Measurements from ENCODE around the gene OR1J4.

DNA sequence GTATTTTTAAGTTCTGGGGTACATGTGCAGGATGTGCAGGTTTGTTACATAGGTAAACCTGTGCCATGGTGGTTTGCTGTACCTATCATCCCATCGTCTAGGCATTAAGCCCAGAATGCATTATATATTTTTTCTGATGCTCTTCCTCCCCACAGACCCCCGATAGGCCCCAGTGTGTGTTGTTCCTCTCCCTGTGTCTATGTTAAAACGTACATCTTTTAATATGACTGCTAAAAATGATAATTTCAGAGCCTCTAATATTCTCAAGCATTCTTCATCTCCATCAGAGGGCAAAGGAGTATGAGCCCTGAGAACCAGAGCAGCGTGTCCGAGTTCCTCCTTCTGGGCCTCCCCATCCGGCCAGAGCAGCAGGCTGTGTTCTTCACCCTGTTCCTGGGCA, 8.4 kb upstream of the OR1J4 start, which contains the start of gene OR1J2:
- TF ChIP-seq, protein P1, sequence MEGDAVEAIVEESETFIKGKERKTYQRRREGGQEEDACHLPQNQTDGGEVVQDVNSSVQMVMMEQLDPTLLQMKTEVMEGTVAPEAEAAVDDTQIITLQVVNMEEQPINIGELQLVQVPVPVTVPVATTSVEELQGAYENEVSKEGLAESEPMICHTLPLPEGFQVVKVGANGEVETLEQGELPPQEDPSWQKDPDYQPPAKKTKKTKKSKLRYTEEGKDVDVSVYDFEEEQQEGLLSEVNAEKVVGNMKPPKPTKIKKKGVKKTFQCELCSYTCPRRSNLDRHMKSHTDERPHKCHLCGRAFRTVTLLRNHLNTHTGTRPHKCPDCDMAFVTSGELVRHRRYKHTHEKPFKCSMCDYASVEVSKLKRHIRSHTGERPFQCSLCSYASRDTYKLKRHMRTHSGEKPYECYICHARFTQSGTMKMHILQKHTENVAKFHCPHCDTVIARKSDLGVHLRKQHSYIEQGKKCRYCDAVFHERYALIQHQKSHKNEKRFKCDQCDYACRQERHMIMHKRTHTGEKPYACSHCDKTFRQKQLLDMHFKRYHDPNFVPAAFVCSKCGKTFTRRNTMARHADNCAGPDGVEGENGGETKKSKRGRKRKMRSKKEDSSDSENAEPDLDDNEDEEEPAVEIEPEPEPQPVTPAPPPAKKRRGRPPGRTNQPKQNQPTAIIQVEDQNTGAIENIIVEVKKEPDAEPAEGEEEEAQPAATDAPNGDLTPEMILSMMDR (IDR thresholded peaks at IDR 0.05): no peak
- TF ChIP-seq POLR2AphosphoS5 (IDR thresholded peaks at IDR 0.05): no peak

Data from stomach (tissue), 4 donors.